Astrocyte (in vitro differentiated cells and primary cell): Measurements from ENCODE around the gene FAM170B. TPM values are rescaled to one million over a fixed set of nuclear protein-coding genes. Genes with fewer than 3 reads are reported as not detected.

Source experiments
- DNase-seq: peaks from one replicate; pipeline ENCODE4 v3.0.0-alpha.2; 2010; ENCODE audit warnings: low read depth
- FAIRE-seq: peaks from 2 replicates; lab custom pipeline; 2011; peaks lifted over from hg19 to GRCh38; lab: Jason Lieb, UNC
- H2AFZ ChIP-seq: 2 replicates; pipeline ENCODE4 v1.6.0; 2012; ENCODE audit warnings: low read depth, low read length, inconsistent platforms
- H3K27ac ChIP-seq: 2 replicates; pipeline ENCODE4 v1.5.1; 2011; ENCODE audit warnings: low read depth, low read length, inconsistent platforms
- H3K27me3 ChIP-seq: 2 replicates; pipeline ENCODE4 v1.6.0; 2011; ENCODE audit warnings: low read length, inconsistent platforms; ENCODE audit not compliant: insufficient read depth
- H3K36me3 ChIP-seq: 2 replicates; pipeline ENCODE4 v1.5.1; 2011; ENCODE audit warnings: low read length, inconsistent platforms; ENCODE audit not compliant: insufficient read depth
- H3K4me1 ChIP-seq: 2 replicates; pipeline ENCODE4 v1.5.1; 2011; ENCODE audit warnings: low read length, inconsistent platforms; ENCODE audit not compliant: insufficient read depth
- H3K4me2 ChIP-seq: 2 replicates; pipeline ENCODE4 v1.6.0; 2012; ENCODE audit warnings: low read length, inconsistent platforms
- H3K4me3 ChIP-seq: 2 replicates; pipeline ENCODE4 v1.5.1; 2011; ENCODE audit warnings: low read depth, mild to moderate bottlenecking, low read length, inconsistent platforms; ENCODE audit not compliant: insufficient read depth
- H3K79me2 ChIP-seq: 2 replicates; pipeline ENCODE4 v1.6.0; 2012; ENCODE audit warnings: mild to moderate bottlenecking, low read length, inconsistent platforms; ENCODE audit not compliant: insufficient read depth
- H3K9ac ChIP-seq: 2 replicates; pipeline ENCODE4 v1.6.0; 2012; ENCODE audit warnings: mild to moderate bottlenecking, low read length, inconsistent platforms
- H3K9me3 ChIP-seq: 2 replicates; pipeline ENCODE4 v1.5.1; 2012; ENCODE audit warnings: low read depth, mild to moderate bottlenecking, low read length, inconsistent platforms; ENCODE audit not compliant: insufficient read depth
- H4K20me1 ChIP-seq: 2 replicates; pipeline ENCODE4 v1.6.0; 2012; ENCODE audit warnings: low read length, inconsistent platforms; ENCODE audit not compliant: insufficient read depth
- H3K27ac Mint-ChIP-seq: one replicate; pipeline ENCODE4 v1.8.0; 2021; ENCODE audit warnings: mild to moderate bottlenecking, mixed read lengths; ENCODE audit not compliant: unreplicated experiment
- H3K27me3 Mint-ChIP-seq: one replicate; pipeline ENCODE4 v1.8.0; 2021; ENCODE audit warnings: low read depth, mixed read lengths; ENCODE audit not compliant: unreplicated experiment
- H3K36me3 Mint-ChIP-seq: one replicate; pipeline ENCODE4 v1.8.0; 2021; ENCODE audit warnings: low read depth, mixed read lengths; ENCODE audit not compliant: unreplicated experiment
- H3K4me1 Mint-ChIP-seq: one replicate; pipeline ENCODE4 v1.8.0; 2021; ENCODE audit warnings: low read depth, mixed read lengths; ENCODE audit not compliant: unreplicated experiment
- H3K4me3 Mint-ChIP-seq: one replicate; pipeline ENCODE4 v1.8.0; 2021; ENCODE audit warnings: mild to moderate bottlenecking, moderate library complexity, mixed read lengths; ENCODE audit not compliant: unreplicated experiment
- H3K9me3 Mint-ChIP-seq: one replicate; pipeline ENCODE4 v1.8.0; 2021; ENCODE audit warnings: mild to moderate bottlenecking, mixed read lengths; ENCODE audit not compliant: unreplicated experiment
- EZH2 ChIP-seq: IDR thresholded peaks from 2 replicates; pipeline ENCODE4 v1.6.1; 2012; ENCODE audit warnings: mild to moderate bottlenecking, low read length, inconsistent platforms; ENCODE audit not compliant: insufficient read depth
- total RNA-seq: library from RNA; stranded (reverse); gene quantifications from 2 replicates; pipeline ENCODE4 v1.2.1, GENCODE V29; 2021
- TF ChIP-seq, protein P1 (sequence below): IDR thresholded peaks from 2 replicates; pipeline ENCODE4 v1.5.1; 2011; ENCODE audit warnings: low read depth, mild to moderate bottlenecking, inconsistent platforms, low read length, moderate library complexity; ENCODE audit not compliant: insufficient read depth

FAM170B gene
- total RNA-seq, 1 donor from 2014 or later, result not detected

DNA sequence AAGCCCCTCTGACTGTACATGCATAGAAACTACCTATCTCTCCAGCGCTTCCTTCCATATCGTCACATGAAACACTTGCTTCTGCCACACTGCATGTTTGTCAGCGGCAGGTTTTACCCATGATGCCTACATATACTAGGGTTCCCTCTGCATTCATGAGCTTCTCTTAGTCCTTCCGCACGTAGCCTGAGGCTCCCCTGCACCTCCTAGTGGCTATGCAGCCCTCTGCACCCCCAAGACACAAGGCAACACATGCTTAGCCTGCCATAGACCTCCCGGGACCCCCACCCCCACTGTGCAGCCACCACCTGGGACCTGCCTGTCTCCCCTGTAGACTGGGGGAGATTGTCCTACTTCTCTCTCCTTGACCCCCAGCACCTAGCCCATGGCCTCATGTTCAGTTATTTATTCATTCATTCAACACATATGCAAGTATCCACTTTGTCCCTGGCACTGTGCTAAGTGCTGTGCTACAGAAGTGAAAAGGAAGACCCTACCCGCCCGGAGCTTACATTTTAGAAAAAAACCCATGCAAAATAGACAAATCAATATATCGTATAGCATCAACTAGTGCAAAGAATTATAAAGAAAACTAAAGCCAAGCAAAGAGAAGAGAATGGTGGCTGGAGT, 30.9 kb upstream of the FAM170B start:
- no peaks in the 10 kb centered on the region for H3K9me3 Mint-ChIP-seq
- Histone ChIP-seq H3K36me3 (no peaks in the 10 kb centered on the region), H3K9ac (no peak overlapping the region), H3K79me2 (no peaks in the 10 kb centered on the region), H3K4me2 (no peak overlapping the region), H2AFZ (no peak overlapping the region), H4K20me1 (no peaks in the 10 kb centered on the region), H3K9me3 (no peaks in the 10 kb centered on the region), H3K27me3 (no peaks in the 10 kb centered on the region), H3K4me3 (no peak overlapping the region), H3K4me1 (peaks cover 15% of the 10 kb centered on the region), H3K27ac (no peak overlapping the region)
- no peak overlapping the region for H3K27ac Mint-ChIP-seq
- peaks cover 35% of the 10 kb centered on the region for H3K27me3 Mint-ChIP-seq
- no peak for FAIRE-seq
- no peaks in the 10 kb centered on the region for H3K36me3 Mint-ChIP-seq
- no peak overlapping the region for H3K4me3 Mint-ChIP-seq
- H3K4me1 Mint-ChIP-seq, result peaks cover 2% of the 10 kb centered on the region
- TF ChIP-seq, protein P1, sequence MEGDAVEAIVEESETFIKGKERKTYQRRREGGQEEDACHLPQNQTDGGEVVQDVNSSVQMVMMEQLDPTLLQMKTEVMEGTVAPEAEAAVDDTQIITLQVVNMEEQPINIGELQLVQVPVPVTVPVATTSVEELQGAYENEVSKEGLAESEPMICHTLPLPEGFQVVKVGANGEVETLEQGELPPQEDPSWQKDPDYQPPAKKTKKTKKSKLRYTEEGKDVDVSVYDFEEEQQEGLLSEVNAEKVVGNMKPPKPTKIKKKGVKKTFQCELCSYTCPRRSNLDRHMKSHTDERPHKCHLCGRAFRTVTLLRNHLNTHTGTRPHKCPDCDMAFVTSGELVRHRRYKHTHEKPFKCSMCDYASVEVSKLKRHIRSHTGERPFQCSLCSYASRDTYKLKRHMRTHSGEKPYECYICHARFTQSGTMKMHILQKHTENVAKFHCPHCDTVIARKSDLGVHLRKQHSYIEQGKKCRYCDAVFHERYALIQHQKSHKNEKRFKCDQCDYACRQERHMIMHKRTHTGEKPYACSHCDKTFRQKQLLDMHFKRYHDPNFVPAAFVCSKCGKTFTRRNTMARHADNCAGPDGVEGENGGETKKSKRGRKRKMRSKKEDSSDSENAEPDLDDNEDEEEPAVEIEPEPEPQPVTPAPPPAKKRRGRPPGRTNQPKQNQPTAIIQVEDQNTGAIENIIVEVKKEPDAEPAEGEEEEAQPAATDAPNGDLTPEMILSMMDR, result peak; percentile 35
- no peak for TF ChIP-seq EZH2
- no peak for DNase-seq

DNA sequence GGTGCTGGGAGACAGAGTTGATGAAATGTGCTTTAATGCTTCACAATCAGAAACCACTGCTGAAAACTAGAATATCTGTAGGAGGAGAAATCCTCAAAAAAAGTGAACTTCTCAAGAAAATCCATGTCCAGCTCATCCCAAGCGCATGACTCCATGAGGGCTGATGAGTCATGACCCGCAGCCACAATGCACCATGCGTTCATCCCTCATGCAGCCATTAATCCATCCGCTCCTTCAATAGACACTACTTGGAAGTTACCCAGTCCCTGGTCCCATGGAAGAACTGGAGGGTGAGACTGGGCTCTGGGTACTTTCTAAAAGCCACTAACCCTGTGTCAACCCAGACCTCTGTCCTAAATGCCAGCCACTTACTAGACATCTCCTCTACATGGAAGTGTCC, 29.9 kb upstream of the FAM170B start:
- H3K36me3 ChIP-seq, result no peaks in the 10 kb centered on the region
- FAIRE-seq (peak; percentile 83), DNase-seq (peak; percentile 86)
- H3K9me3 ChIP-seq, result no peaks in the 10 kb centered on the region
- H3K4me1 Mint-ChIP-seq, result peaks cover 2% of the 10 kb centered on the region
- no peak overlapping the region for H2AFZ ChIP-seq
- peak overlapping the region; percentile 26 for H3K27ac ChIP-seq
- H3K36me3 Mint-ChIP-seq, result no peaks in the 10 kb centered on the region
- TF ChIP-seq EZH2, result no peak
- TF ChIP-seq, protein P1, result no peak
- no peaks in the 10 kb centered on the region for H4K20me1 ChIP-seq
- H3K27me3 ChIP-seq, result no peaks in the 10 kb centered on the region
- peaks cover 32% of the 10 kb centered on the region for H3K27me3 Mint-ChIP-seq
- H3K27ac Mint-ChIP-seq, result no peak overlapping the region
- peaks cover 15% of the 10 kb centered on the region for H3K4me1 ChIP-seq
- no peak overlapping the region for H3K4me3 ChIP-seq
- peak overlapping the region; percentile 8 for H3K9ac ChIP-seq
- H3K4me2 ChIP-seq, result peak overlapping the region; percentile 37
- H3K9me3 Mint-ChIP-seq, result no peaks in the 10 kb centered on the region
- no peak overlapping the region for H3K4me3 Mint-ChIP-seq
- H3K79me2 ChIP-seq, result no peaks in the 10 kb centered on the region

DNA sequence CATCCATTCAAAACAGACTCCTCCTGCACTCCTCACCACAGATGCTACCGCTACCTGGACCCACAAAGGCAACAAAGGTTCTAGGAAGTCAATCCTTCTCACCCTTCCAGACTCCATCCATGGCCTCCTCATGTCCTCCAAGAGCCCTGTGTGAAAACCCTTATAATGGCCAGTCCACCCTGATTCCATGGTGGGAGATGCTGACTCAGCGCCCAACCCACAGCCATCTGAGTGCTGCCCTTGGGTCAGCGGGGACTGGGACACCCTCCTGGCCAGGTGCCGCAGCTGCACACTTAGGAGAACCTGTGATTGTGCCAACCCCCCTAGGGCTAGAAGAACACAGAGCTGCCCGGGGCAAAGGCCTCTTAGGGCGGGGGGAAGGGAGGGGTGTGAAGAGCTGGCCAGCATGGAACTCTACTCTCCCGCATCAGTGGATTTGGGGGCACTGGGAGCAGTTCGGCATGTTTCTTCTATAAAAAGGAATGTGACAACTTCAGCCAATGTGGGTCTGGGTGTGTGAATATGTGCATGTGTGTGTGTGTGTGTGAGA, 29.0 kb upstream of the FAM170B start:
- no peak overlapping the region for H3K9ac ChIP-seq
- no peak for DNase-seq
- H3K36me3 ChIP-seq, result no peaks in the 10 kb centered on the region
- no peaks in the 10 kb centered on the region for H3K79me2 ChIP-seq
- FAIRE-seq, result no peak
- peaks cover 15% of the 10 kb centered on the region for H3K4me1 ChIP-seq
- Mint-ChIP-seq H3K4me1 (peaks cover 6% of the 10 kb centered on the region), H3K9me3 (no peaks in the 10 kb centered on the region), H3K27ac (no peak overlapping the region), H3K27me3 (peaks cover 30% of the 10 kb centered on the region), H3K4me3 (no peak overlapping the region), H3K36me3 (no peaks in the 10 kb centered on the region)
- H3K9me3 ChIP-seq, result no peaks in the 10 kb centered on the region
- no peak overlapping the region for H3K27ac ChIP-seq
- TF ChIP-seq, protein P1, result no peak
- no peak for TF ChIP-seq EZH2
- H4K20me1 ChIP-seq, result no peaks in the 10 kb centered on the region
- H2AFZ ChIP-seq, result no peak overlapping the region
- H3K27me3 ChIP-seq, result no peaks in the 10 kb centered on the region
- no peak overlapping the region for H3K4me2 ChIP-seq
- no peak overlapping the region for H3K4me3 ChIP-seq
